Activated CD8-positive, alpha-beta T cell treated with anti-CD3 and anti-CD28 coated beads, Interleukin-2, amount 10 ng/mL, durations not matched to agents 7 days and 5 days (primary cell): ENCODE results near the gene PCSK6. TPM values are rescaled to one million over a fixed set of nuclear protein-coding genes. Genes with fewer than 3 reads are reported as not detected.

Experiments used
- ATAC-seq: fragments of 150-1000 bp; cut with Tn5 transposase; one replicate; pipeline ENCODE4 v1.10.0; 2021; ENCODE audit warnings: moderate library complexity
- CTCF ChIA-PET: fragments of 350-600 bp; sonication (Branson Sonifier 250); formaldehyde crosslinking; loops from one replicate; lab custom pipeline; 2021; ENCODE audit warnings: antibody characterized with exemption; lab: Charles Lee
- POLR2A ChIA-PET: fragments of 350-600 bp; sonication (Branson Sonifier 250); formaldehyde crosslinking; loops from one replicate; lab custom pipeline; 2021; ENCODE audit warnings: antibody characterized with exemption; lab: Charles Lee
- DNase-seq: peaks from one replicate; pipeline ENCODE4 v3.0.0-alpha.2; 2020
- H3K27ac Mint-ChIP-seq: one replicate; pipeline ENCODE4 v1.8.0; 2021; ENCODE audit warnings: mild to moderate bottlenecking, mixed read lengths
- H3K27me3 Mint-ChIP-seq: one replicate; pipeline ENCODE4 v1.8.0; 2021; ENCODE audit warnings: low read depth, mixed read lengths
- H3K36me3 Mint-ChIP-seq: one replicate; pipeline ENCODE4 v1.8.0; 2021; ENCODE audit warnings: low read depth, mixed read lengths
- H3K4me1 Mint-ChIP-seq: one replicate; pipeline ENCODE4 v1.8.0; 2021; ENCODE audit warnings: low read depth, mixed read lengths
- H3K4me3 Mint-ChIP-seq: one replicate; pipeline ENCODE4 v1.8.0; 2021; ENCODE audit warnings: mild to moderate bottlenecking, mixed read lengths
- H3K9me3 Mint-ChIP-seq: one replicate; pipeline ENCODE4 v1.8.0; 2022; ENCODE audit warnings: mixed read lengths; ENCODE audit not compliant: insufficient read depth
- total RNA-seq, 2 experiments: library from RNA; stranded (reverse); gene quantifications; one replicate each; pipeline ENCODE4 v1.2.3, GENCODE V29; 2021

The PCSK6 gene
- total RNA-seq, 2 experiments from 2014 or later: 0.68 to 0.76 TPM

- H3K4me1 Mint-ChIP-seq: peaks cover 13% of the 10 kb centered on the region
- H3K9me3 Mint-ChIP-seq: no peaks in the 10 kb centered on the region
- ChIA-PET CTCF (interaction anchor here (1.1 to 1.3 kb wide), 3 partner anchors 19 to 71 kb away, joined by 3 read pairs; no protein-coding TSS in a partner anchor), POLR2A (interaction anchor here (1.2 kb wide), 1 partner anchor 97 kb away, joined by 3 read pairs; no protein-coding TSS in a partner anchor)
- no peaks in the 10 kb centered on the region for H3K36me3 Mint-ChIP-seq
- no peak overlapping the region for H3K4me3 Mint-ChIP-seq
- ATAC-seq: no peak
- no peak for DNase-seq
- H3K27me3 Mint-ChIP-seq: peaks cover 5% of the 10 kb centered on the region
- no peak overlapping the region for H3K27ac Mint-ChIP-seq
Observed at GRCh38 chr15:101391431-101391830, 98.1 kb downstream of the PCSK6 start.

GRCh38 chr15:101390462-101390861 lies 99.0 kb downstream of the PCSK6 start:
- Mint-ChIP-seq H3K27me3 (peaks cover 5% of the 10 kb centered on the region), H3K27ac (no peak overlapping the region), H3K4me3 (no peak overlapping the region), H3K36me3 (no peaks in the 10 kb centered on the region), H3K4me1 (peaks cover 13% of the 10 kb centered on the region), H3K9me3 (no peaks in the 10 kb centered on the region)
- ATAC-seq: no peak
- POLR2A ChIA-PET: interaction anchor here (1.2 kb wide), 1 partner anchor 96 kb away, joined by 3 read pairs; no protein-coding TSS in a partner anchor
- no peak for DNase-seq
- CTCF ChIA-PET: no interaction called here

DNA sequence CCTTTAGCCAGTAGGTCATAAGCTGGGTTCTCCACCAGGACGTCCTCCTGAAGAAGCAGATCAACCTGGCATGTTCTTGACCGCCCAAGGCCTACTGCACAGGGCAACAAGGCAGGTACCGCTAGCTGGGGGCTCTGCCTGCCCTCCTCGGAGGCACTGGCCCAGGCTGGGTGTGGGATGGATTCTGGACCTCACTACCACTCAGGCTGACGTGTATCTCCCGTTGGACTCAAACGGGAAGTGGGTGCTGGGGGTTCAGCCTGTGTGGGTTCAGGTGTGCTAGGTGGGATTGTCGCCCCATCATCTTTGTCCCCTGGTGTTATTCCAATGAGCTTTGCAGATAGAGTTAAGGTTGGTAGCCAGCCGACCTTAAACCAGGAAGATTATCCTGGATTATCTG lies 99.4 kb downstream of the PCSK6 start:
- no peak overlapping the region for H3K4me3 Mint-ChIP-seq
- no peak overlapping the region for H3K27ac Mint-ChIP-seq
- ChIA-PET CTCF (no interaction called here), POLR2A (no interaction called here)
- peaks cover 5% of the 10 kb centered on the region for H3K27me3 Mint-ChIP-seq
- DNase-seq: no peak
- peaks cover 13% of the 10 kb centered on the region for H3K4me1 Mint-ChIP-seq
- H3K9me3 Mint-ChIP-seq: no peaks in the 10 kb centered on the region
- no peak for ATAC-seq
- no peaks in the 10 kb centered on the region for H3K36me3 Mint-ChIP-seq

- ATAC-seq (no peak), DNase-seq (no peak)
- ChIA-PET POLR2A (no interaction called here), CTCF (no interaction called here)
- Mint-ChIP-seq H3K27ac (no peak overlapping the region), H3K27me3 (peaks cover 5% of the 10 kb centered on the region), H3K4me3 (no peak overlapping the region), H3K4me1 (peaks cover 13% of the 10 kb centered on the region), H3K9me3 (no peaks in the 10 kb centered on the region), H3K36me3 (no peaks in the 10 kb centered on the region)
Observed at GRCh38 chr15:101389362-101389761, 100.1 kb downstream of the PCSK6 start.

GRCh38 chr15:101388046-101388445 lies 101.5 kb downstream of the PCSK6 start:
- ATAC-seq (no peak), DNase-seq (no peak)
- peaks cover 11% of the 10 kb centered on the region for H3K4me1 Mint-ChIP-seq
- H3K27me3 Mint-ChIP-seq: peaks cover 5% of the 10 kb centered on the region
- no peak overlapping the region for H3K27ac Mint-ChIP-seq
- no peaks in the 10 kb centered on the region for H3K36me3 Mint-ChIP-seq
- ChIA-PET POLR2A (no interaction called here), CTCF (interaction anchor here (1.0 kb wide), 1 partner anchor 68 kb away, joined by 3 read pairs; no protein-coding TSS in a partner anchor)
- no peak overlapping the region for H3K4me3 Mint-ChIP-seq
- H3K9me3 Mint-ChIP-seq: no peaks in the 10 kb centered on the region

- POLR2A ChIA-PET: no interaction called here
- DNase-seq (no peak), ATAC-seq (no peak)
- Mint-ChIP-seq H3K9me3 (no peaks in the 10 kb centered on the region), H3K27me3 (peaks cover 4% of the 10 kb centered on the region), H3K4me3 (no peak overlapping the region), H3K4me1 (peaks cover 9% of the 10 kb centered on the region), H3K27ac (no peak overlapping the region), H3K36me3 (no peaks in the 10 kb centered on the region)
- CTCF ChIA-PET: interaction anchor here (1.0 kb wide), 1 partner anchor 68 kb away, joined by 3 read pairs; no protein-coding TSS in a partner anchor
Observed at GRCh38 chr15:101387574-101387973, 101.9 kb downstream of the PCSK6 start.

GRCh38 chr15:101386967-101387366 lies 102.5 kb downstream of the PCSK6 start:
- Mint-ChIP-seq H3K9me3 (no peaks in the 10 kb centered on the region), H3K27me3 (peaks cover 2% of the 10 kb centered on the region), H3K4me1 (peaks cover 4% of the 10 kb centered on the region), H3K36me3 (no peaks in the 10 kb centered on the region), H3K4me3 (no peak overlapping the region), H3K27ac (no peak overlapping the region)
- ChIA-PET CTCF (interaction anchor here (1.0 kb wide), 1 partner anchor 67 kb away, joined by 3 read pairs; no protein-coding TSS in a partner anchor), POLR2A (no interaction called here)
- DNase-seq (no peak), ATAC-seq (no peak)

- ChIA-PET POLR2A (no interaction called here), CTCF (no interaction called here)
- no peaks in the 10 kb centered on the region for H3K4me1 Mint-ChIP-seq
- H3K4me3 Mint-ChIP-seq: no peak overlapping the region
- ATAC-seq: no peak
- DNase-seq: no peak
- no peaks in the 10 kb centered on the region for H3K9me3 Mint-ChIP-seq
- H3K27me3 Mint-ChIP-seq: no peaks in the 10 kb centered on the region
- H3K36me3 Mint-ChIP-seq: no peaks in the 10 kb centered on the region
- H3K27ac Mint-ChIP-seq: no peak overlapping the region
Observed at GRCh38 chr15:101386006-101386405, 103.5 kb downstream of the PCSK6 start.

DNA sequence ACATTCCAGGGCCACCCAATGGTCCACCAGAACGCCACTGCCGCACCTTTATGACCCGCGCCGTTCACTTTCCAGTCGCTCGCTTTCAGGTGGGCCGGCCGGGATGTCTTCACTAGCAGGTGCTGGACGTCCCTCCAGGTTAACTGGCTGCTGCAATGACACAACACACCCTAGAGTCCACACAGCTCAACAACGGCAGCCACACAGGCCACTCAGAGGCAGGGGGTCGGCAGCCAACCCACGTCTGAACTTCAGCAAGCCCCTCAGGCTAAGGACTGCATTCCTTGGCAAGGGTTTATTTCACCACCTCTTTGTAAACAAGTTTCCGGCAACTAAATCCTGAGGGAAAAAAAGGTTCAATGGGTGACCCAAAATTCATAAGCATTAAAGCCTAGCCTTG lies 105.2 kb downstream of the PCSK6 start:
- no peaks in the 10 kb centered on the region for H3K4me1 Mint-ChIP-seq
- H3K27ac Mint-ChIP-seq: no peak overlapping the region
- DNase-seq (no peak), ATAC-seq (no peak)
- H3K27me3 Mint-ChIP-seq: no peaks in the 10 kb centered on the region
- no peaks in the 10 kb centered on the region for H3K36me3 Mint-ChIP-seq
- ChIA-PET CTCF (no interaction called here), POLR2A (no interaction called here)
- H3K4me3 Mint-ChIP-seq: no peak overlapping the region
- H3K9me3 Mint-ChIP-seq: no peaks in the 10 kb centered on the region

DNA sequence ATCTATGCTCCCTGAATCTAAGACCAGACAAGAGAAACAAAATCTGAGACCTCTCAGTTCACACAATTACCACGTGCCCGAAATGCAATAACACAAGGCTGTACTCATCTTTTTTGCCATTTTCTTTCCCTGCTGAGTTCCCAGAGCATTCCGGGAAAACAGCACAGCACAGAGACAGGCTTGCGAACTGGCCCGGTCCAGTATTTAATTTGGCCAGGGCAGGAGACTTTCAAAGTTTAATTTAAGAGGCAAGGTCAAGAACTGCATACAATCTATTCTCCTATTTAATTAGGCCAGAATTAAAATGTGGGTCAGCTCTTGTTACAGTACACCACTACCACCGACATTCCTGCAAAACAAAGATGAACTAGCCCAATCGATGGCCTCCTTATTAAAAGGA lies 107.0 kb downstream of the PCSK6 start:
- ChIA-PET POLR2A (no interaction called here), CTCF (no interaction called here)
- Mint-ChIP-seq H3K4me1 (peaks cover 3% of the 10 kb centered on the region), H3K27me3 (no peaks in the 10 kb centered on the region), H3K9me3 (no peaks in the 10 kb centered on the region), H3K36me3 (no peaks in the 10 kb centered on the region), H3K27ac (no peak overlapping the region), H3K4me3 (no peak overlapping the region)
- ATAC-seq (no peak), DNase-seq (no peak)

GRCh38 chr15:101381671-101382212 lies 107.8 kb downstream of the PCSK6 start:
- H3K9me3 Mint-ChIP-seq: no peaks in the 10 kb centered on the region
- no peak overlapping the region for H3K27ac Mint-ChIP-seq
- H3K27me3 Mint-ChIP-seq: no peaks in the 10 kb centered on the region
- H3K36me3 Mint-ChIP-seq: no peaks in the 10 kb centered on the region
- ATAC-seq (no peak), DNase-seq (no peak)
- ChIA-PET CTCF (interaction anchor here (0.6 kb wide), 1 partner anchor 260 kb away, joined by 3 read pairs; no protein-coding TSS in a partner anchor), POLR2A (no interaction called here)
- H3K4me3 Mint-ChIP-seq: no peak overlapping the region
- H3K4me1 Mint-ChIP-seq: peaks cover 9% of the 10 kb centered on the region

- Mint-ChIP-seq H3K36me3 (no peaks in the 10 kb centered on the region), H3K4me1 (peaks cover 20% of the 10 kb centered on the region), H3K9me3 (no peaks in the 10 kb centered on the region), H3K27ac (no peak overlapping the region), H3K27me3 (no peaks in the 10 kb centered on the region), H3K4me3 (no peak overlapping the region)
- ATAC-seq (no peak), DNase-seq (no peak)
- CTCF ChIA-PET: no interaction called here
- POLR2A ChIA-PET: no interaction called here
Observed at GRCh38 chr15:101380146-101380545, 109.4 kb downstream of the PCSK6 start.
